CD4-positive, alpha-beta T cell treated with Interleukin-4 for 4 hours (primary cell): ENCODE results near the gene BANF2.

Experiments
- DNase-seq: peaks from one replicate; pipeline ENCODE4 v3.0.0-alpha.2; 2020

Gene BANF2

DNA sequence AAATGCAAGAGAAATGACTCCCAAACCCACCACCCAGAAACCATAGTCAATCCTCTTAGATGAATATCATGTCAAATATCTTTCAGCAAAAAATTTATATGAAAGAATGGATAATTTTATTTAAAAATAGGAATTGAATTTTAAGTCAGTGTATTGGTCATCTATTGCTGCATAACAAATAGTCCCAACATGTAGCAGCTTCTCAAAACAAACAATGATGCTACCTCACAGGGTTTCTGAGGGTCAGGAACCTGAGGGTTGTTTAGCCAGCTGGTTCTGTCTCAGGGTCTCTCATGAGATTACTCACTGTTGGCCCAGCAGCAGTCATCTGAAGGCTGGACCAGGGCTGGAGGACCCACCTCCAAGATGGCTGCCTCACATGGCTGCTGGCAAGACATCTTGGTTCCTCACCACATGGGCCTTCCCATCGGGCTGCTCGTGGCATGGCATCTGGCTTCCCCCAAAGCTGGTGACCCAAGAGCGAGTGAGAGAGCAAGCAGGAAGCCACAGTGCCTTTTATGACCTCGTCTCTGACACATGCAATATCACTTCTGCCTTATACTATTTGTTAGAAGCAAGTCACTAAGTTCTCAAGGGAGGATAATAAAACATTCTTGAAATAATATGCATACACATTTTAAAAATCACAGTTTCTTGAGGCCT, 36.3 kb downstream of the BANF2 start:
- DNase-seq, result no peak

DNA sequence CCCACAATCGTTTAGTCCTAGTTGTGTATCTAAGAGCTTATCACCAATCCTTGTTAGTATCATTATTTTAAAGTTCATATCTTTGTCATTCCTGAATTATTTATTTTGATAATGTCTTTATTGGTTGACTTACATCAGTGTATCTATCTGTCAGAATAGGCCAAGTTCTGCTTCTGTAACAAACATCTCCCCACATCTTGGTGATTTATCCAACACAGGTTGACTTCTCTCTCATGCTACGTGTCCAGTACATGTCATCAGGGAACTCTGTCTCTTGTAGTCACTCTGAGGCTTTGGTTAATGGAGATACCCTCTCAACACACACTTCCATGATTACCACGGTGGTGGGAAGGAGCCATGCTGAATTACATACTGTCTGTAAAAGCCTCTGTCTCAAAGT, 38.4 kb downstream of the BANF2 start:
- no peak for DNase-seq

- DNase-seq, result no peak
These were observed 41.5 kb downstream of the BANF2 start for GRCh38 chr20:17741220-17741619.

GRCh38 chr20:17742731-17743130, 43.0 kb downstream of the BANF2 start:
- DNase-seq, result no peak

- no peak for DNase-seq
These were observed 43.9 kb downstream of the BANF2 start for GRCh38 chr20:17743677-17744076.

- DNase-seq, result no peak
These were observed 47.7 kb downstream of the BANF2 start for GRCh38 chr20:17747431-17747846.

DNA sequence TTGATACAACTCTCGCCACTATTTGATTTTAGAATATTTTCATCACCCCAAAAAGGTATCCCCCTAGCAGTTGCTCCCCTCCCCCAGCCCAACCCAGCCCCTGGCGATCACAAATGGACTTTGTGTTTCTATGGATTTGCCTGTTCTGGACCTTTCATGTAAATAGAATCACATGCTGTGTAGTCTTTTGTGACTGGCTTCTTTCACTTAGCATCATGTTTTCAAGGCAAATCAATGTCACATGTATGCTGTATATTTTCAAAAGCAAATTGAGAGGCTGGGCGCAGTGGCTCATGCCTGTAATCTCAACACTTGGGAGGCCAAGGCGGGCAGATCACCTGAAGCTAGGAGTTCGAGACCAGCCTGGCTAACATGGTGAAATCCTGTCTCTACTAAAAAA, 48.5 kb downstream of the BANF2 start:
- no peak for DNase-seq

- no peak for DNase-seq
These were observed 49.8 kb downstream of the BANF2 start for GRCh38 chr20:17749626-17749977.

DNA sequence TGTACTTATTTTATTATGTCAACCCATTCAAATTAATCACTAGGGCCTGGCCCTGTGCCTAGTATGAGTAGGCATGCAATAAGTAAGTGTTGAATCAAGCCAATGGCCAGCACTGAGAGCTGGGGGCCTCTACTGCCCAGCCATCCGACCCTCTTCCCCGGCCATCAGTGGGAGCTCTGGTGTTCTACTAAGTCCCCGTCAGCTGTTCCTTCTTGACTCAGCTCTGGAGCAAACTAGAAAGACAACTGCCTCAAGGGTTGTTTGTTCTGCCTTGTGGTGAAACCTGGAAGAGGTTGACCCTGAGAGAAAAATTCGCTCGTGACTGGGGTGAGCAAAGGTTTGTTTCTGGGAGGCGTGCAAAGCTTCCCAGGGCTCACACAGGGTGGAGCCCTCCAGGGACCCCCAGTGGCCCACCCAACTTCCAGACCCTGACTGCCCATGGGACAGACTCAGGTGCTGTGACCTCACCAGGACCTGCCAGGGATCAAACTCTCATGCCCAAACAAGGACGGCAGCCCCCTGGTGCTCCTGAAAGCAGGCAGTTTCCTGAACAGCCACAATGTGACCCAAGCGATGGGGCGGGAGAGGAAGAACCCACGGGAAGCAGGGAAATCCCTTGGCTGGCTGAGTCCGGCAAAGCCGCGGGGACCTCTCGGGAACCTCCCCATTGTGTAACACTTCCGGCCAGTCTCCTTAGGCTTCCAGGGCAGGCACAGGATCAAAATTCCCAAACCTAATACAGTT, 50.4 kb downstream of the BANF2 start:
- no peak for DNase-seq

DNA sequence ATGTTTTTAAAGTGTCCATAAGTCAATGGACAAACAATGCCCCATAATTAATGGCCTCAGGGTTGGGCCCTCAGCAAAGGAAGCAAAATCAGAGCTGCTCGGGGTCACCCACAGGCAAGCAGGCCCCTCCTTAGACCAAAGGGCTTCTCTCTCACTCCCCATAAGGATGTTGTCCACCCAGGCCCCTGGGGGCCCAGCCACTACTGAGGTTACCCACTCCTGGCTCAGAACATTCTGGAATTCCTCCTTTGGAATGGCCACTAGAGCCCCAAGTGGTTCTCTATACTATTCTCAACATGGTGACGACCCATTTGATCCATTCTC, 50.9 kb downstream of the BANF2 start:
- DNase-seq, result no peak

- DNase-seq, result no peak
These were observed 51.9 kb downstream of the BANF2 start for GRCh38 chr20:17751640-17752039.

DNA sequence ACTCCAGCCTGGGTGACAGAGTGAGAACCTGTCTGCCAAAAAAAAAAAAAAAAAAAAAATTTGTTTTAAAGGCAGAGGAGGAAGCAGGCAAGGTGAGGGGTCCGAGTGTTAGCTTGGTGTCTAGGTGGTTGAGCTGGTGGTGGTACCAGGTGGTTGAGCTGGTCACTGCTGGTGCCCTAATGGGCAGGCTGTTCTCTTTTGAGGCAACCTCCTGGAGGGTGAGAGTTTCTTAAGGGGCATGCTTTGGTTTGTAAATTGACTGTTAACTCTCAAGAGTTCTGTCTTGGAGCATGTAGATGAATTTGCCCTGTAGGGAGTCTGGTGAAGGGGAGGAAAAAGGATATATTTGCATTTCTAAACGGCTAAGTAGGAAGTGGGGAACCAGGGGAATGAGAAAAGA, 52.7 kb downstream of the BANF2 start:
- DNase-seq, result no peak

- DNase-seq, result no peak
These were observed 53.8 kb downstream of the BANF2 start for GRCh38 chr20:17753516-17753915.

GRCh38 chr20:17756529-17756928, 56.8 kb downstream of the BANF2 start:
- DNase-seq, result no peak

DNA sequence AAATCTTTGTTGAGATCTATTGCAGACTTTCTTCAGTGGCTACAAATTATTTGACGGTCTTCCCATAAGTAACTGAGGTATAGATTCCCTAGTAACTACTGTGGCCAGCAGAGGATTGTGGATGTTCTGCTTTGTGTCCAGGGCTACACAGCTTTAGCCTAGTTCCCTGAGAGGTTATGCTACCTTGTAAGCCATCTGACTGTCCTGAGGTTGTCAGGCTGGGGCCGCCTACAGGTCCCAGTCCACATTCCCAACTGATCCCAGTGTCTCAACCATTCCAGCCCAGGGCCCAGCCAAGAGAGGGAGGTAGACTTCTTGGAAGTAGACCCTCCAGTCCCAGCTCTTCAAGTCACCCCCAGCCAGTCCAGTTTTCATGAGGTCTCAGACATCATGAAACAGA, 57.7 kb downstream of the BANF2 start:
- DNase-seq, result no peak

- no peak for DNase-seq
These were observed 58.2 kb downstream of the BANF2 start for GRCh38 chr20:17758010-17758409.

DNA sequence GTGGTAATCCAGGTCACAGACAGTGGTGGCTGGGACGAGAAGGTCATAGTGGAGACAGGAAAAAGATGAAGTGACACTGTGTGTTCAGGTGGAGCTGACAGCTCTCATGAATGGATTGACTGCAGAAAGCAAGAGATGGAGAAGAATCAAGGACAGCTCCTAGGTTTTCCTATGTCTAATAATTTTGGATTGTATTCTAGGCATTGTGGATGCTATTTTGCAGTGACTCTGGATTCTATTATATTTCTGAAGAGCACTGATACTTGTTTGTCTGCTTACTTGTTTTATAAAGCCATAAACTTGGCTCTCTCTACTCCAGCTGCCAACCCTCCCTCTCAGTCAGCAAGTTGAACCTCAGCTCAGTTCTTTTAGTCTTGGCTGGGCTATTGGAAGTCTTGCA, 58.7 kb downstream of the BANF2 start:
- DNase-seq, result no peak

DNA sequence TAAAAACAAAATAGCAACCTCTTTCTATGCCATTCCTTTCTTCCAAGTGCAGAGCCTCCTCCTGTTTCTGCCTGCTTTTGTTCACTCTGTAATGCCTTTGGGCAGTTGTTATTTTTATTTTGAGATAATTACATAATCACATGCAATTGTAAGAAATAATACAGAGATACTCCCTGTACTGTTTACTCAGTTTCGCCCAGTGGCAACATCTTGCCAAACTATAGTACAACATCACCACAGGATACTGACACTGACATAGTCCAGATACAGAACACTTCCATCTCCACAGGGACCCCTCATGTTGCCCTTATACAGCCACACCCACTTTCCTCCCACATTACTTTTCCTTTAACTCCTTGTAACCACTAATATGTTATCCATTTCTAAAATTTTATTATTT, 59.7 kb downstream of the BANF2 start:
- no peak for DNase-seq

DNA sequence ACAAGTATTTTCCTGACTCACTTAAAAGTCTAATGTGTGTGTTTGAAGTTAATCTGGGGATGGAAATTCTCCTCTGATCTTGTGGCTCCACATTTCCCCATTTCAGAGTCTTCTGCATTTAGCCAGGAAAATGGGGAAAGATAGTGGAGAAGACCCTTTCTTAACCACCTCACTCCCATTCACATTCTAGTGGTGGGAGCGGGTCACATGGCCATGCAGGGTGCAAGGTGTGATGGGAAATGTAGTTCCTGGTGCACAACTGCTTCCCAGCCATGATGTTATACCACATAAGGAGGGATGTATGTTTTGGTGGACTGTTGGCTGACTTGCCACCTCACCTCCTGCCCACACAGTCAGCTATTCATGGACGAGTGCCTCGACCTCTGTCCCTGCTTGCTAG, 61.8 kb downstream of the BANF2 start:
- no peak for DNase-seq

DNA sequence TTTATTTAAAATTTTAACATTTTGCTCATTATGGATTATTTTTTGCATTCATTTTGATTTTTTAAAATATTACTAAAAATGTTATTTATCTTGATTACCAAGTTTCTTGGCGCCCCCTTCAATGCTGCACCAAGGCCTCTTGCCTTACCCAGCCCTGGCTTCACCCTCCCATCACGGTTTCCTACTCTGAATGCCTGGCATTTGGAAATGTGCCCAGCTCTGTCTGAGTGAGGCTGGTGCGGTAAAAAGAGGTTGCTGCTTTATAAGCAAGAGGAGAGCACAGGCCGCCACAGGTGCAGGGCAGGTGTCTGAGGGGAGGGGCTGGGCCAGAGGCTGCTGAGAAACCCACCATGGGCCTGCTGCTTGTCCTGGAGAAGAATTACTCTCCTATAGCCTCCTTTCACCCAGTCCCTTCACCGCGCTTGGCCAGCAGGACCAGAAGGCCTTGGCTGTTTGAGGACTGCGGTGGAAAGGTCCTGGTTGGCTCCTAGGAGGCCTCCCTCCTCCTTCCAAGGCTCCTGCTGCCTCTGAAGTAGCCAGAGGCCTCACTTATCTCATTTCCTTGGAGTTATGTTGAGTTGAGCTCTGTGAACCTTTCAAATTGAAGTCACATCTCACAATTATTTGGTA, 62.6 kb downstream of the BANF2 start:
- no peak for DNase-seq

- DNase-seq, result no peak
These were observed 63.2 kb downstream of the BANF2 start for GRCh38 chr20:17762873-17763557.

DNA sequence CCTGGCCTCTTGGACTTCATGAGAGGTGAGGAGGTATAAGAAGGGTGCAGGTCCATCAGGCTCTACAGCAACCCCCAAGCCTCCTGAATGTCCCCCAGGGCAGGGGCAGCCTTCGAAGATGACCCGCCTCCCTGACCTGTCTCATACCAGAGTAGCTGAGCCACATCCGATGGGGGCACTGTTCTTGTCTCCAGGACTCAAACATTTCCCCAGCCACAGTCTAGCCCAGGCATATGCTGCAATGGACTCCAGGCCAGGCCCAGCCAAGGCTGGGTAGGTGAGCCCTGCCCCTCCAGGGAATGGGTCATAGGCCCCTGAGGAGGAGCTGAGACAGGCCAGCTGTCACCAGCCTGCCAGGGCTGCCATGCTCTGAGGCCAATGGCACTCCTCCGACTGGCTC, 65.3 kb downstream of the BANF2 start:
- DNase-seq, result no peak

GRCh38 chr20:17765584-17765983, 65.8 kb downstream of the BANF2 start:
- no peak for DNase-seq

GRCh38 chr20:17766226-17766625, 66.5 kb downstream of the BANF2 start:
- no peak for DNase-seq
